Stomach (tissue), 9 donors: Measurements from ENCODE around the gene CPLX3. TPM values are rescaled to one million over a fixed set of nuclear protein-coding genes. Genes with fewer than 3 reads are reported as not detected.
A peak's percentile ranks its signal among the peaks of the same experiment; 100 is the strongest.

Experiments
- DNase-seq, 2 donors: peaks; one replicate each; pipeline versions ENCODE4 v3.0.0 to v3.0.0-alpha.2; 2013 to 2019
- H3K27ac ChIP-seq, 5 donors: fragments of 200-600 bp in 4 of 5; sonication (generic) in 4 of 5; one replicate each; pipeline ENCODE4 v1.5.1; 2013 to 2019; ENCODE audit warnings: mild to moderate bottlenecking in 1 of 5, moderate library complexity in 1 of 5
- H3K27me3 ChIP-seq, 3 donors: fragments of 200-600 bp; sonication (generic); one replicate each; pipeline ENCODE4 v1.5.1; 2017 to 2019; ENCODE audit warnings: mixed run types in 1 of 3
- H3K36me3 ChIP-seq, 4 donors: fragments of 200-600 bp; sonication (generic); 1 replicate in 3 of 4; 2 replicates in 1 of 4; pipeline ENCODE4 v1.5.1; 2016 to 2019
- H3K4me1 ChIP-seq, 4 donors: fragments of 200-600 bp; sonication (generic); one replicate each; pipeline ENCODE4 v1.5.1; 2016 to 2019
- H3K4me3 ChIP-seq, 4 donors: fragments of 200-600 bp; sonication (generic) in 3 of 4; one replicate each; pipeline ENCODE4 v1.5.1; 2016 to 2019; ENCODE audit warnings: mild to moderate bottlenecking in 1 of 4
- H3K9me3 ChIP-seq, 4 donors: fragments of 200-600 bp; sonication (generic); one replicate each; pipeline ENCODE4 v1.5.1; 2016 to 2019
- CTCF ChIP-seq, 7 experiments: fragments of 450-650 bp in 4 of 7; fragments of 200-600 bp in 3 of 7; sonication (generic) in 3 of 7; IDR thresholded peaks; one replicate each; pipeline ENCODE4 v1.5.1; 2016 to 2019; ENCODE audit warnings: antibody characterized with exemption in 7 of 7, control low read depth in 2 of 7, mild to moderate bottlenecking in 1 of 7
- EP300 ChIP-seq: sonication (generic); formaldehyde crosslinking; IDR thresholded peaks from one replicate; pipeline ENCODE4 v1.6.1; 2017; ENCODE audit warnings: antibody characterized with exemption
- POLR2A ChIP-seq, 4 donors: fragments of 450-650 bp; IDR thresholded peaks; one replicate each; pipeline ENCODE4 v1.6.1; 2016; ENCODE audit warnings: antibody characterized with exemption in 4 of 4, control low read depth in 2 of 4, mild to moderate bottlenecking in 1 of 4, moderate library complexity in 1 of 4
- POLR2AphosphoS5 ChIP-seq, 3 donors: sonication (generic); formaldehyde crosslinking; IDR thresholded peaks; one replicate each; pipeline ENCODE4 v1.6.1; 2016; ENCODE audit warnings: antibody characterized with exemption in 3 of 3
- WGBS, 5 donors: extraction: QIAGEN DNeasy Blood & Tissue Kit in 3 of 5; methylation state at CpG; one replicate each; pipeline versions ENCODE4 v1.1.5 to v1.1.7; 2013 to 2018; 5-methylcytosine and 5-hydroxymethylcytosine counted together
- intact Hi-C: fragments of 100-400 bp; cut with DNase I; formaldehyde crosslinking; loops from one replicate; pipeline ENCODE4 v1.15.1; 2023; ENCODE audit warnings: low total_unique reads
- polyA plus RNA-seq, 3 donors: library from polyadenylated mRNA; stranded (reverse); fragments of 200-250 nt; gene quantifications; one replicate each; pipeline ENCODE4 v1.2.3, GENCODE V29; 2013
- total RNA-seq, 5 donors: library from RNA; depleted of rRNA; stranded (reverse); fragments of >200 nt; gene quantifications; one replicate each; pipeline versions ENCODE4 v1.1.0 to v1.2.3, GENCODE V29; 2014 to 2016
- donor health status: healthy with polysubstance abuse.
- donor health status: Bipolar disorder and iron deficiency.
- donor health status: healthy.

Gene CPLX3
- total and polyA plus RNA-seq, 8 donors: 0.61 to 57.8 (median 19.4) TPM; not detected in 4

- Histone ChIP-seq H3K36me3 (no peaks in the 10 kb centered on the region), H3K9me3 (no peaks in the 10 kb centered on the region), H3K4me3 (peak overlapping the region; percentile 77 to 84 (median 81)), H3K27ac (peak overlapping the region; percentile 85 to 95 (median 91)), H3K4me1 (peaks cover 68 to 92% (median 80%) of the 10 kb centered on the region in 4 donors), H3K27me3 (no peaks in the 10 kb centered on the region)
- DNase-seq: peak; percentile 56 to 73
- TF ChIP-seq POLR2AphosphoS5 (IDR thresholded peaks at IDR 0.05): no peak
- no peak for TF ChIP-seq CTCF (IDR thresholded peaks at IDR 0.05)
- no peak for TF ChIP-seq POLR2A (IDR thresholded peaks at IDR 0.05)
- TF ChIP-seq EP300: no peak
- intact Hi-C loops: no loop called here
- 0 to 1% (median 0%) methylated on average over 29 to 72 of the region's 72 CpGs for WGBS, 5 donors
These were observed 44.0 kb upstream of the CPLX3 start for GRCh38 chr15:74782259-74783071.

GRCh38 chr15:74783072-74783807 lies 43.2 kb upstream of the CPLX3 start:
- H3K9me3 ChIP-seq: no peaks in the 10 kb centered on the region
- TF ChIP-seq EP300 (no peak), POLR2A (IDR thresholded peaks at IDR 0.05) (no peak)
- peak overlapping the region; percentile 85 to 95 (median 91) for H3K27ac ChIP-seq
- H3K27me3 ChIP-seq: no peaks in the 10 kb centered on the region
- intact Hi-C loops: no loop called here
- H3K4me1 ChIP-seq: peaks cover 76 to 92% (median 84%) of the 10 kb centered on the region in 4 donors
- H3K4me3 ChIP-seq: peak overlapping the region; percentile 77 to 84 (median 81)
- H3K36me3 ChIP-seq: no peaks in the 10 kb centered on the region
- 2 to 5% (median 3%) methylated on average over 12 to 13 of the region's 13 CpGs for WGBS, 5 donors
- DNase-seq: peak in 1 of 2 donors; percentile 64

- H3K27me3 ChIP-seq: no peaks in the 10 kb centered on the region
- 17 to 34% (median 24%) methylated on average over 1 to 3 of the region's 3 CpGs for WGBS, 5 donors
- H3K4me3 ChIP-seq: peak overlapping the region; percentile 77 to 84 (median 81)
- no peaks in the 10 kb centered on the region for H3K9me3 ChIP-seq
- peaks cover 81 to 92% (median 87%) of the 10 kb centered on the region in 4 donors for H3K4me1 ChIP-seq
- peak overlapping the region; percentile 85 to 95 (median 91) for H3K27ac ChIP-seq
- intact Hi-C loops: no loop called here
- no peaks in the 10 kb centered on the region for H3K36me3 ChIP-seq
- DNase-seq: no peak
- TF ChIP-seq CTCF (IDR thresholded peaks at IDR 0.05): no peak
- no peak for TF ChIP-seq POLR2AphosphoS5 (IDR thresholded peaks at IDR 0.05)
- no peak for TF ChIP-seq POLR2A (IDR thresholded peaks at IDR 0.05)
- no peak for TF ChIP-seq EP300
These were observed 42.6 kb upstream of the CPLX3 start for GRCh38 chr15:74783808-74784175.

- Histone ChIP-seq H3K9me3 (no peaks in the 10 kb centered on the region), H3K4me3 (peak overlapping the region in 3 of 4 donors; percentile 81 to 84 (median 81)), H3K27me3 (no peaks in the 10 kb centered on the region), H3K4me1 (peaks cover 85 to 93% (median 93%) of the 10 kb centered on the region in 4 donors), H3K36me3 (no peaks in the 10 kb centered on the region), H3K27ac (peak overlapping the region in 4 of 5 donors; percentile 85 to 95 (median 90))
- no peak for DNase-seq
- TF ChIP-seq POLR2AphosphoS5 (IDR thresholded peaks at IDR 0.05) (no peak), POLR2A (IDR thresholded peaks at IDR 0.05) (no peak), CTCF (IDR thresholded peaks at IDR 0.05) (no peak), EP300 (no peak)
- 67 to 72% (median 70%) methylated on average over 8 of the region's 8 CpGs for WGBS, 5 donors
- intact Hi-C loops: no loop called here
These were observed 41.8 kb upstream of the CPLX3 start for GRCh38 chr15:74784426-74785193.
